ENCODE measurements around the gene WDR53. TPM values are rescaled to one million over a fixed set of nuclear protein-coding genes. Genes with fewer than 3 reads are reported as not detected.
"Not testable (repeated sequence)": the region's sequence is repeated elsewhere in the genome, so short reads cannot be mapped to it uniquely, and the experiment has no call there.

WDR53 gene
- total RNA-seq (ENCODE audit: low replicate concordance): 6.5 and 7.1 TPM in 2 replicates

DNA sequence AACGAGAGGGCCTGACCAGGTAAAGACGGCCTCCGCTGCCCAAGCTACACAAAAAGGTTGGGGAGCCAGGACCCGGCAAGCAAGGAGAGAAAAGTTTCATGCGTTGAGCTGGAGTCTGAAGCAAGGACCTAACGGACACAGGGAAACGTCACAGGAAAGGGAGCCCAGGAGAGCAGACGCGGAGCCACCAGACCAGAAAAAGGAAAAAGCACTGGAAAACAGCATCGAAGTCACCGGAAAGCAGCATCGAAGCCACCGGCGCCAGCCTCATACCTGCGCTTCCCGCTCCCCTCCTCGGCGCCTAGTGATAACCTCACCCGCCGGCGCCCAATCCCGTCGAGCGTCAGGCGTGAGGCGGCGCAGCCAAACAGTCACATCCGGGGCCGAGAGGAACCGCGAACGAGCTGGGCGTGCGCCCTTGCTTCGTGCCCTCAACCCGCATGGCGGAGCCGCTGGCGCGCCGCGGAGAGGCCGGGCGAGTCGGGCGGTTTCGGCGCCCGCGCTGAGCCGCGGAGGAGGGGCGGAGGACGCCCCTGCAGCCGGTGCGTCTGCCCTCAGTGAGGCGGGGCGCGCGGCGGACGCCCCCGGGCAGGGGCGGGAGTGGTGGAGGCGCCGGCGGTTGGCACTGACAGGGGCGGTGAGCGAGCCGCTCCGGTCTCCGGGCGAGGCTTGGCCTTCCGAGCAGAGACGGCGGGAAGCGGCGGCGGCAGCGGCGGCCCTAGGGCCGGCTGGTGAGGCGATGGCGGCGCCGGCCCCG lies at the start of gene WDR53, which contains the start of gene FBXO45:
WDR53 (minus strand) TSS at position 309 of the 757 bp plus-strand sequence. CDS start 7,079 bp downstream, outside the sequence.
FBXO45 (plus strand) TSS at position 415 of the 757 bp plus-strand sequence; CDS start at position 740, 325 bp downstream.
- H3K4me3 ChIP-seq (ENCODE audit: low read depth, low read length): peak within 1 kb of the TSS; percentile 100
- TF ChIP-seq, protein P1, sequence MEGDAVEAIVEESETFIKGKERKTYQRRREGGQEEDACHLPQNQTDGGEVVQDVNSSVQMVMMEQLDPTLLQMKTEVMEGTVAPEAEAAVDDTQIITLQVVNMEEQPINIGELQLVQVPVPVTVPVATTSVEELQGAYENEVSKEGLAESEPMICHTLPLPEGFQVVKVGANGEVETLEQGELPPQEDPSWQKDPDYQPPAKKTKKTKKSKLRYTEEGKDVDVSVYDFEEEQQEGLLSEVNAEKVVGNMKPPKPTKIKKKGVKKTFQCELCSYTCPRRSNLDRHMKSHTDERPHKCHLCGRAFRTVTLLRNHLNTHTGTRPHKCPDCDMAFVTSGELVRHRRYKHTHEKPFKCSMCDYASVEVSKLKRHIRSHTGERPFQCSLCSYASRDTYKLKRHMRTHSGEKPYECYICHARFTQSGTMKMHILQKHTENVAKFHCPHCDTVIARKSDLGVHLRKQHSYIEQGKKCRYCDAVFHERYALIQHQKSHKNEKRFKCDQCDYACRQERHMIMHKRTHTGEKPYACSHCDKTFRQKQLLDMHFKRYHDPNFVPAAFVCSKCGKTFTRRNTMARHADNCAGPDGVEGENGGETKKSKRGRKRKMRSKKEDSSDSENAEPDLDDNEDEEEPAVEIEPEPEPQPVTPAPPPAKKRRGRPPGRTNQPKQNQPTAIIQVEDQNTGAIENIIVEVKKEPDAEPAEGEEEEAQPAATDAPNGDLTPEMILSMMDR (IDR thresholded peaks at IDR 0.05; ENCODE audit: insufficient read depth, low read length): no peak
- peak; percentile 90 for DNase-seq (ENCODE audit: low read depth)

DNA sequence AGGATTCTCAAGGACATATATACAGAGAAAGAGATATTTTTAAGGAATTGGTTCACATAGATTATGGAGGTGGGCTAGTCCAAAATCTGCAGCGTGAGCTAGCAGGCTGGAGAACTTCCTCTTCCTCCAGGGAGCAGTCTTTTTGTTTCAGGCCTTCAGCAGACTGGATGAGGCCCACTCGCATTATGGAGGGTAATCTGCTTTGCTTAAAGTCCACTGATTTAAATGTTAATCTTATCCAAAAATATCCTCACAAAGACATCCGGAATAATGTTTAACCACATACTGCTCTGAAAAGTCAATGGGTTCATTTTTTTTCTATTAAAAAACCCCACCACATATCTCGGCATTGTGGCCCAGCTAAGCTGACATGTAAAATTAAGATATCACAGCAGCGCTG lies 48.9 kb upstream of the WDR53 start:
- no peak overlapping the region for H3K4me3 ChIP-seq (ENCODE audit: low read depth, low read length)
- DNase-seq (ENCODE audit: low read depth): no peak
- TF ChIP-seq, protein P1 (IDR thresholded peaks at IDR 0.05; ENCODE audit: insufficient read depth, low read length): no peak

DNA sequence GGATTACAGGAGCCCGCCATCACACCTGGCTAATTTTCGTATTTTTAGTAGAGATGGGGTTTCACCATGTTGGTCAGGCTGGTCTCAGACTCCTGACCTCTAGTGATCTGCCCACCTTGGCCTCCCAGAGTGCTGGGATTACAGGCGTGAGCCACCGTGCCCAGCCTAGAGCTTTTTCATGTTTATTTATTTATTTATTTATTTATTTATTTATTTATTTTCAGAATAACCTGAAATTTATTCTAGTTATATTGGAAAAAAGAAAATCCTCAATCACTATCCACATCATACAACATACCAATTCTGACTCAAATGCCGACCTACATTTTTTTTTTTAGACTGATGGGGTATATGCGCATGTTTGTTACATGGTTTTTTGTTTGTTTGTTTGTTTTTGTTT lies 46.9 kb upstream of the WDR53 start:
- not testable (repeated sequence) for DNase-seq (ENCODE audit: low read depth); H3K4me3 ChIP-seq (ENCODE audit: low read depth, low read length)

DNA sequence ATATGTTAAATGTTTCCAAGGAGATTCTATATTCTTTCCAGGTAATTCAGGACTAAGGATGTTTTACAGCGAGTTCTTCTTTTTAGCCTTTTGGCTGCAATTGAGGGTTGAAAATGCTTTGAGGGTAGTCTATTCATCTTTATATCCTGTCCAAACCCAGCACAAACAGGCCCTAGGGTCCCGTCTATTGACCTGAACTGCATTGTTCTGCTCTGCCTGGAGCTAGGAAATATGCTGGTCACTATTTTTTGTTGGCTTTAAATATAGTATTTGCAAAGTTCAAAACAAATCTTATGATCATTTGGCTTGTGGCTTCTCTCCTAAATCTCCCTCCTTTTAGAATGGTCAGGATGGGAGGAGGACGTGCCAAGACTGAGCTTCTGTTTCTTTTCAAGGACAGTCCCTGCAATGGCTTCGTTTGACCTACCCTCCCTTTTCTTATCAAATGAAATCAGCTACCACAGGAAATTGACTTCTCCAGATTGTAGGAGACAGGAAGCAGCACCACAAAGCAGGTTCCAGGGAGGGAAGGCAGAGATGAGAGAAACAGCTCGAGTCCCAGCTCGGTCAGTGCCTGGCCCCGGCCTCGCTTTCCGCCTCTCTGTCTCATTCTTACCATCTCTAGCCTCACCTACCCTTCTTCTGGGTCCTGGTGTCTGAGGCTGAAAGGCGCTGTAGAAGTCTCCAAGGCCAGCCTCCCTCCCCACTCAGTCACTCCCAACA lies 43.6 kb upstream of the WDR53 start:
- no peak overlapping the region for H3K4me3 ChIP-seq (ENCODE audit: low read depth, low read length)
- TF ChIP-seq, protein P1 (IDR thresholded peaks at IDR 0.05; ENCODE audit: insufficient read depth, low read length): no peak
- no peak for DNase-seq (ENCODE audit: low read depth)

DNA sequence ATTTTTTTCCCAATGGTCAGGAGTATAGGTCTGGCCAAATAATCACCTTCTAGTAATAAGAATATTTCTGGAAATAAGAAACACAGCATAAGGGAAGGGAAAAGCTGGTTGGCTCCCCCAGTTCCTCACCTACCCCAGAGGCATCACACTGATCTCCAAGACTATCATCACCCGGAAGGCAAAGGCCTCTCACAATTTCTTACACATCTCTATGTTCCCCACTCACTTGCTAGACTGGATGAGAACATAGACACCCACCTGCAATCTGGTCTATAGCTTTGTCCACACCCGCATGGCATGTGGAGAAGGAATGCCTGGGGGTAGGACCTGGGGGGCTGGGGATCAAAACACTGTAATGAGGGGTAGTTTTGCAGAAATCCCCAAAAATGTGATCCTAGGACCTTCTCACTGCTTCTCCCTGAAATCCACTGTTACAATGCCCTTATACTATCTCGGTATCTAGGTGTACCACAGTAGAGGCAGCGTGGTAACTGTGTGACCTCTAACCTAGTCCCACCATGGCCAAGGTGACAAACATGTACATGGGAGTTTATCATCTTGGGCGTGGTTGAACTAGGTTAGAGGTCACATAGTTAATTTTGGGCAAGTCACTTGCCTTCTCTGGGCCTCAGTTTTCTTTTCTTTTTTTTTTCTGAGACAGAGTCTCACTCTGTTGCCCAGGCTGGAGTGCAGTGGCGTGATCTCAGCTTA lies 41.6 kb upstream of the WDR53 start:
- TF ChIP-seq, protein P1 (IDR thresholded peaks at IDR 0.05; ENCODE audit: insufficient read depth, low read length): no peak
- H3K4me3 ChIP-seq (ENCODE audit: low read depth, low read length): no peak overlapping the region
- no peak for DNase-seq (ENCODE audit: low read depth)

DNA sequence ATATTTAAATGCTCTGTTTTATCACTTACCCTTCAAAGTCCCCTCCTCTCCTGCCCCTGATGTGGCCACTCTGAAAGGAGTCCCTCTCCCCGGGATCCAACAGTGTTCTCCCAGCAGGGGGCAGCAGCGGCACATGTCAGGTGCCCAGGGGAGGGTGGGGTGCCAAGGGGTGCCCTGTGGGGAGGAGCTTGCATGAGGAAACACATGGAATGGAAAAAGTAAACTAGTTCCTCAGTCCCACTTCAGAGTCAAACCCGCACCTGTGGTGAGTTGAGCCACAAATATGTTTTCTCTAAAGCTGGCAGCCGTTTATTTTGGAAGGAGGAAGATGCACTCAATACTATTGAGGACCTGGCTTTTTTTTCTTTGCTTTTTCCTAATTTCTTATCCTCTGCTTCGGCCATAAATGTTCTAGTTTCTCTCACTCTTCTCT lies 41.0 kb upstream of the WDR53 start:
- DNase-seq (ENCODE audit: low read depth): peak; percentile 80
- TF ChIP-seq, protein P1 (IDR thresholded peaks at IDR 0.05; ENCODE audit: insufficient read depth, low read length): peak; percentile 89
- no peak overlapping the region for H3K4me3 ChIP-seq (ENCODE audit: low read depth, low read length)

Measured in fibroblast of the aortic adventitia (primary cell).